H54 (cell line): ENCODE data around the gene DAD1.
A peak's percentile ranks its signal among the peaks of the same experiment; 100 is the strongest.

ENCODE experiments used
- DNase-seq: peaks from one replicate; pipeline ENCODE4 v3.0.0; 2011; ENCODE audit warnings: low spot score, mixed read lengths; ENCODE audit not compliant: insufficient read length
- FAIRE-seq: peaks from 3 replicates; lab custom pipeline; 2011; peaks lifted over from hg19 to GRCh38; lab: Jason Lieb, UNC
- POLR2A ChIP-seq: IDR thresholded peaks from 2 replicates; pipeline ENCODE4 v1.6.1; 2011; ENCODE audit warnings: low read depth, mild to moderate bottlenecking, low read length

The DAD1 gene

GRCh38 chr14:22537436-22538310, 51.4 kb downstream of the DAD1 start:
- DNase-seq, result no peak
- TF ChIP-seq POLR2A, result no peak
- FAIRE-seq, result no peak

- peak; percentile 83 for FAIRE-seq
- DNase-seq, result peak; percentile 63
These were observed 52.1 kb downstream of the DAD1 start for GRCh38 chr14:22536853-22537338.

GRCh38 chr14:22535916-22536315, 53.1 kb downstream of the DAD1 start:
- no peak for TF ChIP-seq POLR2A
- FAIRE-seq, result no peak
- DNase-seq, result no peak

More at GRCh38 chr14:22536853-22537338, 52.1 kb downstream of the DAD1 start:
- no peak for TF ChIP-seq POLR2A

GRCh38 chr14:22535126-22535525, 53.9 kb downstream of the DAD1 start:
- no peak for TF ChIP-seq POLR2A
- no peak for DNase-seq
- FAIRE-seq, result no peak

GRCh38 chr14:22534547-22534946, 54.5 kb downstream of the DAD1 start:
- no peak for FAIRE-seq
- DNase-seq, result no peak

GRCh38 chr14:22533739-22534359, 55.2 kb downstream of the DAD1 start:
- DNase-seq (no peak), FAIRE-seq (no peak)
- TF ChIP-seq POLR2A, result no peak

More at GRCh38 chr14:22534547-22534946, 54.5 kb downstream of the DAD1 start:
- no peak for TF ChIP-seq POLR2A

- no peak for DNase-seq
- FAIRE-seq, result no peak
- TF ChIP-seq POLR2A, result no peak
These were observed 55.8 kb downstream of the DAD1 start for GRCh38 chr14:22533057-22533704.

GRCh38 chr14:22532345-22533056, 56.5 kb downstream of the DAD1 start:
- no peak for FAIRE-seq
- no peak for DNase-seq
- no peak for TF ChIP-seq POLR2A

- DNase-seq, result no peak
- FAIRE-seq, result no peak
- no peak for TF ChIP-seq POLR2A
These were observed 57.3 kb downstream of the DAD1 start for GRCh38 chr14:22531451-22532344.

GRCh38 chr14:22530127-22530526, 58.9 kb downstream of the DAD1 start:
- no peak for DNase-seq
- no peak for TF ChIP-seq POLR2A
- no peak for FAIRE-seq

GRCh38 chr14:22526744-22527143, 62.3 kb downstream of the DAD1 start:
- FAIRE-seq (no peak), DNase-seq (no peak)
- TF ChIP-seq POLR2A, result no peak

- no peak for TF ChIP-seq POLR2A
- no peak for DNase-seq
- no peak for FAIRE-seq
These were observed 62.8 kb downstream of the DAD1 start for GRCh38 chr14:22526218-22526617.
